Memory B cell (primary cell): Measurements from ENCODE around the gene SZRD1.
"Not testable (repeated sequence)": the region's sequence is repeated elsewhere in the genome, so short reads cannot be mapped to it uniquely, and the experiment has no call there.

Experiments used
- ATAC-seq: fragments of 150-1000 bp; cut with Tn5 transposase; 2 replicates; pipeline ENCODE4 v1.10.0; 2021; ENCODE audit warnings: low read depth, mild to moderate bottlenecking, moderate library complexity
- DNase-seq, 2 donors: peaks; one replicate each; pipeline ENCODE4 v3.0.0; 2022; ENCODE audit warnings: low spot score in 2 of 2
- H3K27ac Mint-ChIP-seq: one replicate; pipeline ENCODE4 v1.8.0; 2022; ENCODE audit warnings: mild to moderate bottlenecking, moderate library complexity, mixed read lengths
- H3K27me3 Mint-ChIP-seq: one replicate; pipeline ENCODE4 v1.8.0; 2022; ENCODE audit warnings: mixed read lengths
- H3K36me3 Mint-ChIP-seq: one replicate; pipeline ENCODE4 v1.8.0; 2022; ENCODE audit warnings: mild to moderate bottlenecking, mixed read lengths
- H3K4me1 Mint-ChIP-seq: one replicate; pipeline ENCODE4 v1.8.0; 2022; ENCODE audit warnings: mixed read lengths
- H3K4me3 Mint-ChIP-seq: one replicate; pipeline ENCODE4 v1.8.0; 2022; ENCODE audit warnings: mild to moderate bottlenecking, moderate library complexity, mixed read lengths
- H3K9me3 Mint-ChIP-seq: one replicate; pipeline ENCODE4 v1.8.0; 2022; ENCODE audit warnings: mixed read lengths

The SZRD1 gene

GRCh38 chr1:16351994-16352841 is 14.8 kb upstream of the SZRD1 start, which contains the start of gene FBXO42:
TSS of gene FBXO42 (minus strand) at chr1:16352480. CDS start at chr1:16315418, 37,062 bp downstream.
- no peaks in the 10 kb centered on the region for H3K9me3 Mint-ChIP-seq
- no peaks in the 10 kb centered on the region for H3K27me3 Mint-ChIP-seq
- H3K36me3 Mint-ChIP-seq, result no peaks in the 10 kb centered on the region
- H3K27ac Mint-ChIP-seq, result peak within 1 kb of the TSS; percentile 92
- ATAC-seq (peak; percentile 91), DNase-seq (peak; percentile 86 to 91)
- peaks cover 14% of the 10 kb centered on the region for H3K4me1 Mint-ChIP-seq
- peak within 1 kb of the TSS; percentile 93 for H3K4me3 Mint-ChIP-seq

- H3K27me3 Mint-ChIP-seq, result no peaks in the 10 kb centered on the region
- peak overlapping the region; percentile 92 for H3K27ac Mint-ChIP-seq
- ATAC-seq (no peak), DNase-seq (no peak)
- H3K9me3 Mint-ChIP-seq, result no peaks in the 10 kb centered on the region
- H3K36me3 Mint-ChIP-seq, result no peaks in the 10 kb centered on the region
- H3K4me3 Mint-ChIP-seq, result peak overlapping the region; percentile 93
- H3K4me1 Mint-ChIP-seq, result peaks cover 14% of the 10 kb centered on the region
These were observed 14.1 kb upstream of the SZRD1 start for GRCh38 chr1:16352842-16353535.

GRCh38 chr1:16354619-16355018 is 12.4 kb upstream of the SZRD1 start:
- DNase-seq, result no peak
- Mint-ChIP-seq H3K4me1 (peaks cover 12% of the 10 kb centered on the region), H3K9me3 (no peaks in the 10 kb centered on the region), H3K36me3 (no peaks in the 10 kb centered on the region), H3K27ac (no peak overlapping the region), H3K27me3 (no peaks in the 10 kb centered on the region), H3K4me3 (no peak overlapping the region)
- no peak for ATAC-seq

- Mint-ChIP-seq H3K9me3 (no peaks in the 10 kb centered on the region), H3K27ac (no peak overlapping the region), H3K36me3 (no peaks in the 10 kb centered on the region), H3K4me3 (no peak overlapping the region), H3K27me3 (no peaks in the 10 kb centered on the region), H3K4me1 (no peaks in the 10 kb centered on the region)
- no peak for DNase-seq
- ATAC-seq, result no peak
These were observed 10.2 kb upstream of the SZRD1 start for GRCh38 chr1:16356867-16357266.

GRCh38 chr1:16365146-16365498 is 1.9 kb upstream of the SZRD1 start:
- H3K36me3 Mint-ChIP-seq, DNase-seq, H3K27me3 Mint-ChIP-seq, H3K4me1 Mint-ChIP-seq, H3K4me3 Mint-ChIP-seq, ATAC-seq, H3K27ac Mint-ChIP-seq, H3K9me3 Mint-ChIP-seq: not testable (repeated sequence)

GRCh38 chr1:16367258-16367967 is 371 bp downstream of the SZRD1 start:
- no peaks in the 10 kb centered on the region for H3K9me3 Mint-ChIP-seq
- no peaks in the 10 kb centered on the region for H3K27me3 Mint-ChIP-seq
- H3K4me1 Mint-ChIP-seq, result peaks cover 15% of the 10 kb centered on the region
- H3K4me3 Mint-ChIP-seq, result peak overlapping the region; percentile 93
- DNase-seq (peak; percentile 77 to 82), ATAC-seq (peak; percentile 63)
- no peaks in the 10 kb centered on the region for H3K36me3 Mint-ChIP-seq
- H3K27ac Mint-ChIP-seq, result peak overlapping the region; percentile 98

GRCh38 chr1:16367968-16368890 is 1.2 kb downstream of the SZRD1 start:
- Mint-ChIP-seq H3K36me3 (peaks cover 4% of the 10 kb centered on the region), H3K4me1 (peaks cover 22% of the 10 kb centered on the region), H3K27me3 (no peaks in the 10 kb centered on the region), H3K4me3 (peak overlapping the region; percentile 93), H3K27ac (peak overlapping the region; percentile 98), H3K9me3 (no peaks in the 10 kb centered on the region)
- DNase-seq (no peak), ATAC-seq (no peak)

GRCh38 chr1:16369821-16370220 is 2.8 kb downstream of the SZRD1 start:
- Mint-ChIP-seq H3K9me3 (no peaks in the 10 kb centered on the region), H3K36me3 (peaks cover 4% of the 10 kb centered on the region), H3K4me1 (peaks cover 32% of the 10 kb centered on the region), H3K27me3 (no peaks in the 10 kb centered on the region), H3K27ac (no peak overlapping the region), H3K4me3 (no peak overlapping the region)
- DNase-seq (no peak), ATAC-seq (no peak)

- Mint-ChIP-seq H3K27ac (peak overlapping the region; percentile 28), H3K27me3 (no peaks in the 10 kb centered on the region), H3K4me3 (peak overlapping the region; percentile 27), H3K9me3 (no peaks in the 10 kb centered on the region), H3K4me1 (peaks cover 40% of the 10 kb centered on the region), H3K36me3 (peaks cover 4% of the 10 kb centered on the region)
- ATAC-seq, result no peak
- no peak for DNase-seq
These were observed 4.7 kb downstream of the SZRD1 start for GRCh38 chr1:16371725-16372124.

- no peaks in the 10 kb centered on the region for H3K9me3 Mint-ChIP-seq
- DNase-seq, result no peak
- no peaks in the 10 kb centered on the region for H3K27me3 Mint-ChIP-seq
- H3K27ac Mint-ChIP-seq, result peak overlapping the region; percentile 24
- H3K4me1 Mint-ChIP-seq, result peaks cover 47% of the 10 kb centered on the region
- no peak overlapping the region for H3K4me3 Mint-ChIP-seq
- ATAC-seq, result no peak
- H3K36me3 Mint-ChIP-seq, result peaks cover 6% of the 10 kb centered on the region
These were observed 5.7 kb downstream of the SZRD1 start for GRCh38 chr1:16372535-16373285.

- DNase-seq (no peak), ATAC-seq (no peak)
- no peak overlapping the region for H3K27ac Mint-ChIP-seq
- no peaks in the 10 kb centered on the region for H3K9me3 Mint-ChIP-seq
- peaks cover 47% of the 10 kb centered on the region for H3K4me1 Mint-ChIP-seq
- peaks cover 7% of the 10 kb centered on the region for H3K36me3 Mint-ChIP-seq
- no peaks in the 10 kb centered on the region for H3K27me3 Mint-ChIP-seq
- no peak overlapping the region for H3K4me3 Mint-ChIP-seq
These were observed 7.2 kb downstream of the SZRD1 start for GRCh38 chr1:16374266-16374665.

- Mint-ChIP-seq H3K27me3 (no peaks in the 10 kb centered on the region), H3K36me3 (peaks cover 7% of the 10 kb centered on the region), H3K4me1 (peaks cover 48% of the 10 kb centered on the region), H3K4me3 (no peak overlapping the region), H3K27ac (peak overlapping the region; percentile 41), H3K9me3 (no peaks in the 10 kb centered on the region)
- DNase-seq (no peak), ATAC-seq (no peak)
These were observed 8.7 kb downstream of the SZRD1 start for GRCh38 chr1:16375521-16376340.
